ENCODE measurements around the gene HES4.

DNA sequence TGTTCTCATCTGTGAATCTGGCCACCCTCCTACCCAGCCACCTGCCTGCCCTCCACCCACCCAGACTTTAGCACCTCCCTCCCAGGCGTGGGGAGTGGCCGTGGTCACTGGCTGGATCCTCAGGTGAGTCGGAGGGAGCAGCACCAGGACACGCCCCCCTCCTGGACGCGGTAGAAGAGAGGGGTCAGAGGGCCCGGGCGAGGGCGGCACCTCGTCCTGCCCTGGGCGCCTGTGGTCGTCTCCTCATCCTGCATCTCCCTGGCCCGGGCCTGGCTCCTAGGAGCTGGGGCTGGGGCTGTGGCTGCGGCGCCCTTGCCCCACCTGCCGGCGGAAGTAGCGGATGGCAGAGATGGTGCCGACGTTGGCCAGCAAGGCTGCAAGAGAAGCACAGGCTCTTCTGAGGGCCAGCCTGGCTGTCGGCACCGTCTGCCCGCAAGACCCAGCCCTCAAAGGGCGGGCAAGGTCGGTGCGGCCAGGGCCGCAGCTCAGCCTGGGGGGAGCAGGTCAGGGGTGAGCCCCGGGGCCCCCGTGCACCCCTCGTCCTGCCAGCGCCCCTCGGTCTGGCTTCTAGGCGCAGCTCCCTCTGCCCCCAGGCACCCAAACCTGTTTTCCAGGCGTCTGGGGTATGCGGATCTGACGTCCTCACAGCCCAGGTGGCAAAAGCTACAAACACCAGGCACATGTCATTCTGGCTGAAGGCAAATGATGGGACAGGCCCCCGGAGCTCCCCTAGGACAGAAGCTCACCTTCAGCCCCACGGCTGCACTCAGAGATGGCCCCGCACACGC is 23.8 kb downstream of the HES4 start:
- TF ChIP-seq, protein P1, sequence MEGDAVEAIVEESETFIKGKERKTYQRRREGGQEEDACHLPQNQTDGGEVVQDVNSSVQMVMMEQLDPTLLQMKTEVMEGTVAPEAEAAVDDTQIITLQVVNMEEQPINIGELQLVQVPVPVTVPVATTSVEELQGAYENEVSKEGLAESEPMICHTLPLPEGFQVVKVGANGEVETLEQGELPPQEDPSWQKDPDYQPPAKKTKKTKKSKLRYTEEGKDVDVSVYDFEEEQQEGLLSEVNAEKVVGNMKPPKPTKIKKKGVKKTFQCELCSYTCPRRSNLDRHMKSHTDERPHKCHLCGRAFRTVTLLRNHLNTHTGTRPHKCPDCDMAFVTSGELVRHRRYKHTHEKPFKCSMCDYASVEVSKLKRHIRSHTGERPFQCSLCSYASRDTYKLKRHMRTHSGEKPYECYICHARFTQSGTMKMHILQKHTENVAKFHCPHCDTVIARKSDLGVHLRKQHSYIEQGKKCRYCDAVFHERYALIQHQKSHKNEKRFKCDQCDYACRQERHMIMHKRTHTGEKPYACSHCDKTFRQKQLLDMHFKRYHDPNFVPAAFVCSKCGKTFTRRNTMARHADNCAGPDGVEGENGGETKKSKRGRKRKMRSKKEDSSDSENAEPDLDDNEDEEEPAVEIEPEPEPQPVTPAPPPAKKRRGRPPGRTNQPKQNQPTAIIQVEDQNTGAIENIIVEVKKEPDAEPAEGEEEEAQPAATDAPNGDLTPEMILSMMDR (IDR thresholded peaks at IDR 0.05; ENCODE audit: insufficient read depth, low read depth, low read length): no peak
- TF ChIP-seq EZH2 (IDR thresholded peaks at IDR 0.05; ENCODE audit: insufficient read depth, low read length): no peak
